Left lung (tissue), 10 donors: Measurements from ENCODE around the gene CFAP299. TPM values are rescaled to one million over a fixed set of nuclear protein-coding genes. Genes with fewer than 3 reads are reported as not detected.
A peak's percentile ranks its signal among the peaks of the same experiment; 100 is the strongest.

Experiments
- ATAC-seq: fragments of 200-7000 bp; cut with Tn5 transposase; one replicate; pipeline ENCODE4 v1.9.1; 2020; ENCODE audit warnings: moderate library complexity
- DNase-seq, 4 donors: peaks; one replicate each; pipeline ENCODE4 v3.0.0-alpha.2; 2013 to 2020
- H3K27ac ChIP-seq, 2 donors: fragments of 200-600 bp; sonication (generic) in 1 of 2; one replicate each; pipeline versions ENCODE4 v1.5.0 to v1.8.0; 2020 to 2021
- H3K27me3 ChIP-seq, 2 donors: fragments of 200-600 bp; sonication (generic) in 1 of 2; one replicate each; pipeline versions ENCODE4 v1.5.0 to v1.8.0; 2020 to 2021
- H3K36me3 ChIP-seq, 2 donors: fragments of 200-600 bp; sonication (generic) in 1 of 2; one replicate each; pipeline versions ENCODE4 v1.5.0 to v1.8.0; 2020 to 2021
- H3K4me1 ChIP-seq, 2 donors: fragments of 200-600 bp; one replicate each; pipeline ENCODE4 v1.8.0; 2021
- H3K4me3 ChIP-seq, 2 donors: fragments of 200-600 bp; sonication (generic) in 1 of 2; one replicate each; pipeline versions ENCODE4 v1.5.0 to v1.8.0; 2020 to 2021; ENCODE audit warnings: mild to moderate bottlenecking in 1 of 2
- H3K9me3 ChIP-seq, 2 donors: fragments of 200-600 bp; sonication (generic) in 1 of 2; one replicate each; pipeline versions ENCODE4 v1.5.0 to v1.8.0; 2020 to 2021
- intact Hi-C, 2 donors: fragments of 100-400 bp; cut with DNase I; formaldehyde crosslinking; loops; one replicate each; pipeline versions ENCODE4 v1.11.2 to v1.14.2; 2022
- polyA plus RNA-seq, 6 donors: library from polyadenylated mRNA; unstranded; fragments of 120-200 nt; gene quantifications; one replicate each; pipeline ENCODE4 v1.2.1, GENCODE V29; 2013; ENCODE audit not compliant: insufficient read length in 6 of 6
- total RNA-seq, 2 donors: library from RNA; stranded (reverse); fragmentation: NEBNext Ultra II Directional; extraction: Animal tissue kit (Norgen Biotek cat#: 25700); gene quantifications; one replicate each; pipeline ENCODE4 v1.2.1, GENCODE V29; 2021
- TF ChIP-seq, protein P1 (sequence below), 2 donors: fragments of 200-600 bp; sonication (generic) in 1 of 2; IDR thresholded peaks; one replicate each; pipeline versions ENCODE4 v1.5.0 to v1.8.0; 2021; ENCODE audit warnings: antibody characterized with exemption in 2 of 2
- donor health status: DM: no; HTN: yes; CAD: no.
- donor health status: DM: no; HTN: no; CAD: no.

Gene CFAP299
- total and polyA plus RNA-seq, 8 donors = 1.2 to 2.3 (median 1.6) TPM; not detected in 1

GRCh38 chr4:80307183-80307735 is 28.3 kb upstream of the CFAP299 start:
- ATAC-seq (peak; percentile 63), DNase-seq (no peak)
- H3K36me3 ChIP-seq = no peaks in the 10 kb centered on the region

GRCh38 chr4:80307774-80308465 is 27.6 kb upstream of the CFAP299 start:
- ATAC-seq (peak; percentile 93), DNase-seq (peak in 1 of 4 donors; percentile 66)
- TF ChIP-seq, protein P1, sequence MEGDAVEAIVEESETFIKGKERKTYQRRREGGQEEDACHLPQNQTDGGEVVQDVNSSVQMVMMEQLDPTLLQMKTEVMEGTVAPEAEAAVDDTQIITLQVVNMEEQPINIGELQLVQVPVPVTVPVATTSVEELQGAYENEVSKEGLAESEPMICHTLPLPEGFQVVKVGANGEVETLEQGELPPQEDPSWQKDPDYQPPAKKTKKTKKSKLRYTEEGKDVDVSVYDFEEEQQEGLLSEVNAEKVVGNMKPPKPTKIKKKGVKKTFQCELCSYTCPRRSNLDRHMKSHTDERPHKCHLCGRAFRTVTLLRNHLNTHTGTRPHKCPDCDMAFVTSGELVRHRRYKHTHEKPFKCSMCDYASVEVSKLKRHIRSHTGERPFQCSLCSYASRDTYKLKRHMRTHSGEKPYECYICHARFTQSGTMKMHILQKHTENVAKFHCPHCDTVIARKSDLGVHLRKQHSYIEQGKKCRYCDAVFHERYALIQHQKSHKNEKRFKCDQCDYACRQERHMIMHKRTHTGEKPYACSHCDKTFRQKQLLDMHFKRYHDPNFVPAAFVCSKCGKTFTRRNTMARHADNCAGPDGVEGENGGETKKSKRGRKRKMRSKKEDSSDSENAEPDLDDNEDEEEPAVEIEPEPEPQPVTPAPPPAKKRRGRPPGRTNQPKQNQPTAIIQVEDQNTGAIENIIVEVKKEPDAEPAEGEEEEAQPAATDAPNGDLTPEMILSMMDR (IDR thresholded peaks at IDR 0.05) = no peak
- peaks cover 0 to 10% of the 10 kb centered on the region in 2 donors for H3K27me3 ChIP-seq
- no peak overlapping the region for H3K4me3 ChIP-seq
- intact Hi-C loops = no loop called here
- peaks cover 0 to 3% of the 10 kb centered on the region in 2 donors for H3K4me1 ChIP-seq
- H3K9me3 ChIP-seq = no peaks in the 10 kb centered on the region
- no peaks in the 10 kb centered on the region for H3K36me3 ChIP-seq
- H3K27ac ChIP-seq = peak overlapping the region in 1 of 2 donors; percentile 6

More at GRCh38 chr4:80307183-80307735, 28.3 kb upstream of the CFAP299 start:
- Histone ChIP-seq H3K27ac (peak overlapping the region in 1 of 2 donors; percentile 6), H3K4me1 (peaks cover 0 to 3% of the 10 kb centered on the region in 2 donors), H3K4me3 (no peak overlapping the region), H3K9me3 (no peaks in the 10 kb centered on the region), H3K27me3 (peaks cover 0 to 10% of the 10 kb centered on the region in 2 donors)
- TF ChIP-seq, protein P1 (IDR thresholded peaks at IDR 0.05) = no peak
- intact Hi-C loops = no loop called here

GRCh38 chr4:80308466-80308822 is 27.1 kb upstream of the CFAP299 start:
- no peak overlapping the region for H3K4me3 ChIP-seq
- H3K36me3 ChIP-seq = no peaks in the 10 kb centered on the region
- ATAC-seq (no peak), DNase-seq (no peak)
- no peak overlapping the region for H3K27ac ChIP-seq
- intact Hi-C loops = no loop called here
- TF ChIP-seq, protein P1 (IDR thresholded peaks at IDR 0.05) = no peak
- H3K27me3 ChIP-seq = peaks cover 0 to 10% of the 10 kb centered on the region in 2 donors
- H3K4me1 ChIP-seq = peaks cover 0 to 3% of the 10 kb centered on the region in 2 donors
- H3K9me3 ChIP-seq = no peaks in the 10 kb centered on the region

GRCh38 chr4:80309294-80310004 is 26.1 kb upstream of the CFAP299 start:
- Histone ChIP-seq H3K27ac (no peak overlapping the region), H3K9me3 (no peaks in the 10 kb centered on the region), H3K4me1 (peaks cover 0 to 3% of the 10 kb centered on the region in 2 donors), H3K36me3 (no peaks in the 10 kb centered on the region), H3K27me3 (peaks cover 0 to 10% of the 10 kb centered on the region in 2 donors), H3K4me3 (no peak overlapping the region)
- TF ChIP-seq, protein P1 (IDR thresholded peaks at IDR 0.05) = no peak
- no peak for DNase-seq
- no peak for ATAC-seq
- intact Hi-C loops = no loop called here

DNA sequence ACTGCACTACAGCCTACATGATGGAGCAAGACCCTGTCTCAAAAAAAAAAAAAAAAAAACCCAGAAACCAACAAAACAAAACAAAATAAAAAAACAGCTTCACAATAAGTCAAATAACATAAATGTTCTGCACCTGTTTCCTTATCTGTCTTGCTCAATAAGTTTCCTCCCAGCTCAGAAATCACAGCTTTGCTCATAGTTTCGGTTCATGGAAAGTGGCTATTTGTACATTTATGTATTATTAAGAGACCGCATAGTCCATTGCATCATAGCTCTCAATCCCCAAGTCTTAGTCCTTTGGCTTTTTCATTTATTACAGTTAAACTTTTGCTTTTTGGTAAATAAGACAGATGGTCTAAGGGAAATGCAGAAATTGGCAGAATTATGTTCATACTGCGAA is 24.4 kb upstream of the CFAP299 start:
- Histone ChIP-seq H3K4me1 (peaks cover 0 to 3% of the 10 kb centered on the region in 2 donors), H3K36me3 (no peaks in the 10 kb centered on the region), H3K4me3 (no peak overlapping the region), H3K27ac (no peak overlapping the region), H3K27me3 (peaks cover 0 to 10% of the 10 kb centered on the region in 2 donors), H3K9me3 (no peaks in the 10 kb centered on the region)
- TF ChIP-seq, protein P1 (IDR thresholded peaks at IDR 0.05) = no peak
- no peak for ATAC-seq
- intact Hi-C loops = no loop called here
- no peak for DNase-seq
